ENCODE results near the gene NTNG1. TPM values are rescaled to one million over a fixed set of nuclear protein-coding genes. Genes with fewer than 3 reads are reported as not detected.

The NTNG1 gene
- total RNA-seq, 1 donor from 2014 or later, result not detected

DNA sequence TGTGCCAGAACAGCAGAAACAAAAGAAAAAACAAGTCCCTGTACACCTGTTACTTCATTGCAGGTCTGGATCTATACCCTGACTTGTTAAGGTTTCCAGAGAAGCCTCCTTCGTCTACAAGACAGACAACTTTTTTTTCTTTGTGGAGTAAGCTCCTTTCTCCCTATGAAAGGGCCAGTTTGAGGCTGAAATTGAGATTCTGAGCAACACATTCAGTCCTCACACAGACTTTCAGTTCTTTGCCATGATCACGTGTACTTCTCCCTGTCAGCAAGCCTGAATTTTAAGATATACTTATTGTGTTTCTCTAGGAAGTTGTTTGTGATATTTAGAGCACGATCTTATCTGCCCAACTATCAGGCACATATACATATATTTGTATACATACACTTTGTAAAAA lies 374.0 kb downstream of the NTNG1 start:
- Histone ChIP-seq H3K36me3 (no peaks in the 10 kb centered on the region), H3K4me1 (no peaks in the 10 kb centered on the region), H3K9me3 (no peaks in the 10 kb centered on the region), H3K4me3 (no peak overlapping the region), H3K27me3 (no peaks in the 10 kb centered on the region), H3K27ac (no peak overlapping the region)
- TF ChIP-seq, protein P1, sequence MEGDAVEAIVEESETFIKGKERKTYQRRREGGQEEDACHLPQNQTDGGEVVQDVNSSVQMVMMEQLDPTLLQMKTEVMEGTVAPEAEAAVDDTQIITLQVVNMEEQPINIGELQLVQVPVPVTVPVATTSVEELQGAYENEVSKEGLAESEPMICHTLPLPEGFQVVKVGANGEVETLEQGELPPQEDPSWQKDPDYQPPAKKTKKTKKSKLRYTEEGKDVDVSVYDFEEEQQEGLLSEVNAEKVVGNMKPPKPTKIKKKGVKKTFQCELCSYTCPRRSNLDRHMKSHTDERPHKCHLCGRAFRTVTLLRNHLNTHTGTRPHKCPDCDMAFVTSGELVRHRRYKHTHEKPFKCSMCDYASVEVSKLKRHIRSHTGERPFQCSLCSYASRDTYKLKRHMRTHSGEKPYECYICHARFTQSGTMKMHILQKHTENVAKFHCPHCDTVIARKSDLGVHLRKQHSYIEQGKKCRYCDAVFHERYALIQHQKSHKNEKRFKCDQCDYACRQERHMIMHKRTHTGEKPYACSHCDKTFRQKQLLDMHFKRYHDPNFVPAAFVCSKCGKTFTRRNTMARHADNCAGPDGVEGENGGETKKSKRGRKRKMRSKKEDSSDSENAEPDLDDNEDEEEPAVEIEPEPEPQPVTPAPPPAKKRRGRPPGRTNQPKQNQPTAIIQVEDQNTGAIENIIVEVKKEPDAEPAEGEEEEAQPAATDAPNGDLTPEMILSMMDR (IDR thresholded peaks at IDR 0.05), result no peak
- intact Hi-C loops (cut with DNase I), result no loop called here
- no peak for DNase-seq (ENCODE audit: low spot score in 2 of 2)

DNA sequence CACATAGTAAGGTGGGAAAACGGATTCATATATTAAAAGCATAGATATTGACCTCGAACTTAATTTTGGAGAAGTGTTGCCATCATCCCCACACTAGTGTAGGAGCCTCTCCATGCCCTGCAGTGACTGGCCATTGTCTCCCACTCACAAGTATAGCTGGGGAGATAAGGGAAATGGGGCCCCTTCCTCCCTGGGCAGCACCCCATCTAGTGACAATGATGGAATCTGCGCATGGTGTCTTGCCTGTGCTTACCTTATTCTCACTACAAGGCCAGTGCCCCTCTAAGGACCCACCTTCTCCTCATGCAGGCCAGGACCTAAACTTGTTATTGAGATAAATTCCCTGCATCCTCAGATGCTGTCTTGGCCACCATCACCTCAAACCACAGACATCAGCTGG lies 374.9 kb downstream of the NTNG1 start:
- Histone ChIP-seq H3K36me3 (no peaks in the 10 kb centered on the region), H3K27ac (no peak overlapping the region), H3K4me1 (no peaks in the 10 kb centered on the region), H3K4me3 (no peak overlapping the region), H3K27me3 (no peaks in the 10 kb centered on the region), H3K9me3 (no peaks in the 10 kb centered on the region)
- DNase-seq (ENCODE audit: low spot score in 2 of 2), result no peak
- TF ChIP-seq, protein P1 (IDR thresholded peaks at IDR 0.05), result no peak
- intact Hi-C loops (cut with DNase I), result no loop called here

DNA sequence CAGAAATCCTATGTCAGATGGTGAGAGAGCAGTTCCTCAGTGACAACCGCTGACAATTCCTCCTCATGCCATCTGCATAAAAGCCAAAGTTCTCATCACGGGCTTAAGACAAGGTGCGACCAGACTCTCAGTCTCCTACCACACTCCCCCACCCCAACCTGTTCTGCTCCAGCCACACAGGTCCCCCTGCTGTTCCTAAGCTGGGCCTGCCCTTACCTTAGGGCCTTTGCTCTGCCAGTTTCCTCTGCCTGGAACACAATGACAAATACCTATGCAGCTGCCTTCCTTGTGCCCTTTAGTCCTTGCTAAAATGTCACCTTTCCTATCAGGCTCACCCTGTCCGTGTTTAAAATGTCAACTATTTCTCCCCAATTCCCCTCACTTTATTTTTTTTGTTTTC lies 382.2 kb downstream of the NTNG1 start:
- DNase-seq (ENCODE audit: low spot score in 2 of 2), result no peak
- H3K27ac ChIP-seq, result no peak overlapping the region
- no peaks in the 10 kb centered on the region for H3K9me3 ChIP-seq
- H3K27me3 ChIP-seq, result no peaks in the 10 kb centered on the region
- H3K4me1 ChIP-seq, result no peaks in the 10 kb centered on the region
- intact Hi-C loops (cut with DNase I), result no loop called here
- TF ChIP-seq, protein P1 (IDR thresholded peaks at IDR 0.05), result no peak
- no peak overlapping the region for H3K4me3 ChIP-seq
- H3K36me3 ChIP-seq, result no peaks in the 10 kb centered on the region

DNA sequence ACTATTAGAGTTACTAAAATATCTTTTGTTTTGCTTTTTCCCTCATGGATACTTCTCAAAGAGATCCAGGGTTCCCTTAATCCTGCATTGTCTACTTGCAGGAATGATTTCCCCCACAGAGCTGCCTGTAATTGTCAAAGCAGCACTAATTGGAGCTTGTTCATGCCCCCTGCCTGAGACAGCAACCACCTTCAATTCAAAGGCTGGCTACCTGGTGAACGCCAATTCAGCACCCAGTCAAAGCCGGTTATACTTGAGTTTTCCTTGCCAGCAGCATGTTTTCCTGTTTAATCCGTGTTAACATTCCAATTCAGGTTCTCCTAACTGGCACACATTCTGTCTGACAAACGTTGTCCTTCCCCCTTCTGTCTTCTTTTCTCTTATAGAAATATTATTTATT lies 382.9 kb downstream of the NTNG1 start:
- Histone ChIP-seq H3K4me3 (no peak overlapping the region), H3K36me3 (no peaks in the 10 kb centered on the region), H3K4me1 (no peaks in the 10 kb centered on the region), H3K9me3 (no peaks in the 10 kb centered on the region), H3K27me3 (no peaks in the 10 kb centered on the region), H3K27ac (no peak overlapping the region)
- TF ChIP-seq, protein P1 (IDR thresholded peaks at IDR 0.05), result no peak
- intact Hi-C loops (cut with DNase I), result no loop called here
- DNase-seq (ENCODE audit: low spot score in 2 of 2), result no peak

DNA sequence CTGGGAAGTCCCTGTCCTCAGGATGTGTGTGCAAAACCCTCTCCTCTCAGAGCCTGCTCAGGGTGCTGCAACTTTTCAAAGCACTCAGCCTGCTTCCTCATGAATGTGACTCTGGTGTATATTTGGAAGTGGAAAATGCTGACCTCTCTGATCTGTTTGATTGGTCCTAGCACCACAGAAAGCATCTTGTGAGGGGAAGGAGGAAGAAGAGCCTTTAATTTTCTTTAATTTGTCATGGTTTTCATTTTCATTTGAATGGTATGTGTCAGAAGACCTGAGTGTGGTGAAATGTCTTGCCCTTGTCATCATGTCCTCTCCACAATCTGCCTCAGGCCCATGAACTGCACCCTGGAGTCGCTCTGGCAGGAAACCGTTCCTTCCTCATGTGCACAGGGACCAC lies 383.5 kb downstream of the NTNG1 start:
- Histone ChIP-seq H3K4me1 (no peaks in the 10 kb centered on the region), H3K4me3 (no peak overlapping the region), H3K9me3 (no peaks in the 10 kb centered on the region), H3K36me3 (no peaks in the 10 kb centered on the region), H3K27ac (no peak overlapping the region), H3K27me3 (no peaks in the 10 kb centered on the region)
- no peak for DNase-seq (ENCODE audit: low spot score in 2 of 2)
- TF ChIP-seq, protein P1 (IDR thresholded peaks at IDR 0.05), result no peak
- intact Hi-C loops (cut with DNase I), result no loop called here

DNA sequence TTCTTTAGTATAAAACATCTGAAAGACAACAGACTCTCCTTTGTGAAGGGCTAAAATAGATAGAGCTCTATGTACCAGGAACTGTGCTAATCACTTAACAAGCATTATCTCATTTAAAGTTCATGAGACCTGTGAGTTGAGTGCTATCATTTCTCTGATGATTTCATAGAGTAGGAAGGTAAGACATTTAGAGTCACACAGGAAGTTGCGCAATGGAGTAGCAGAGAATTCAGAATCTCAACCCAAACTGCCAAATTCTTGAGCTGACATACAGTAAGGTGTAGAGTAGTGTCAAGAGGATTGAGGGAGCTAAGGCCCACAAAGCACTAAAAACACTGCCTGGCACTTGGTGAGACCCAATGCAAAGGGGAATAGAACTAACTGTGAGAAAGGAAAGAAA lies 384.3 kb downstream of the NTNG1 start:
- H3K27ac ChIP-seq, result no peak overlapping the region
- DNase-seq (ENCODE audit: low spot score in 2 of 2), result no peak
- no peaks in the 10 kb centered on the region for H3K27me3 ChIP-seq
- no peaks in the 10 kb centered on the region for H3K4me1 ChIP-seq
- intact Hi-C loops (cut with DNase I), result no loop called here
- TF ChIP-seq, protein P1 (IDR thresholded peaks at IDR 0.05), result no peak
- no peaks in the 10 kb centered on the region for H3K36me3 ChIP-seq
- H3K9me3 ChIP-seq, result no peaks in the 10 kb centered on the region
- no peak overlapping the region for H3K4me3 ChIP-seq

Measured in ascending aorta (tissue), 2 donors.